GM18861 (cell line): ENCODE measurements around the gene NCKAP5L.

ENCODE experiments used
- ATAC-seq: cut with Tn5 transposase; IDR thresholded peaks from one replicate; pipeline ENCODE4 v1.9.1; 2021; ENCODE audit not compliant: unreplicated experiment

NCKAP5L gene

DNA sequence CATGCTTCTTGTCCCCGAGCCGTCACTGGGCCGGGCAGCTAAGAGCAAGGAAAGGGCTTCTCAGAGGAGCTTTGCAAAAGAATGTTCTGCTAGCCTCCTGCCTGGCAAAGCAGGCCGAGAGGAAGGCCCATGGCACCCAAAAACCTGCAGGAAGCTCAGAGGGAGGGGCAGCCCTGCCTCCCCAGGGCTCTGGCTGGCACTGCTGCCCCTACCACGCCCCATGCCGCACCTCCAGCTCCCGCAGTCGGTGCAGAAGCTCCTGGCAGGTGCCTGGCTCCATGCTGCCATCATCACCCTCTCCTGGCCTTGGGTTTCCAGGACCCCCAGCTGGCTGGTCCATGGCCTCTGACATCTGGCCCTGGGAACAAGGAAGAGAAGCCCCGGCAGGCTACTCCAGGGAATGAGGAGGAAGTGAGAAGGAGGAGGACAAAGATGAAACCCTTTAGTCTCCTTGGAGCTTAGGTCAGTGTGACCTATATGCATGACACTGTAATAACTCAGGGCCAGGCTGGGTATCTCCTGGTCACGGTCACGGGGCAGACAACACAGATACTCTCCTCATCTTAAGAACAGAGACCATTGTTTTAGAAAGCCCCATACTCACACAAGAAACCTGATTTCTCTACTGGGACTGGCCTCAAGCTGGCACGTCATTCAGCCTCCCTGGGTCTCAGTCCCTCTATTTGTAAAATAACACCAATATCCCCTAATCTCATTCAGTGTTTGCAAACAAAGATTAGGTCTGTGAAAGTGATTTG is 24.3 kb downstream of the NCKAP5L start:
- no peak for ATAC-seq

DNA sequence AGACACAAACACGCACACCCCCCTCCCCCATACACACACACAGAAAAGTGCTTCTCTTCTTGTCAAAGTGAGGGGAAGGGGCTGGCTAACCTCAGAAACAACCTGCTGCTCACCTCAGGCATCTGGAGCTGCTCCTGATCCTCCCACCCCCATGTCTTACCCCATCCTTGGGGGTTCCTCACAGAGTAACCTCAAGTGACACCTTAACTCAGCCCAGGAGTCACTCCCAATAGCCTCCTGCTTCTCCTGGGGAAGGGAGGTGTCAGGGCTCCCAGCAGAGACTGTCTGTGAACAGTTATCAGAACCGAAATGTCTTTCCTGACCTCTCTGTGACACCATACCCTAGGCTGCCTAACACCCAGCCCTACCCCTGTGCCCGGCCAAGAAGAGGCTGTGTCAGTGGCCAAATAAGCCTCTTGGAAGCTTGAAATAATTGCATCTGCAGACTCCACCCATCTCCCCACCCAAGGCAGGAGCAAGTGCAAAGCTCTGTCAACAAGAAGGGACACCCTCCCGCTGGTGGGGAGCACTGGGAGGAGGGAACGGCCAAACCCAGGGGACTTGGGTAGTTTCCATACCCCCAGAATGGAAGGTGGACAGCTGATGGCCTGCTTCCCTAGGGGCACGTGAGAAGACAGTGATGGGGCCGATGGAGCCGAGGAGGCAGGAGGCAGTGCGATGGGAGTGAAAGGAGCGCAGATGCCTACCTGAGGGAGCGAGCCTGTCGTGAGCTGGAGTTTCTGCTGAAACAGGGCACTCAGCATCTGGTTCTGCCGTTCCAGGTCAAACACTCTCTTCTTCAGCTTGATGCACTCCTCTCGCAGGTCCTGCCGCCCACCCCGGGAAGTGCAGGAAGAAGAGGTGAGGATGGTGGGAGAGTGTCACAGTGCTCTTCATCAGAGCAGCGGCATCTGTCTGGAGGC is 26.8 kb downstream of the NCKAP5L start:
- ATAC-seq: no peak

DNA sequence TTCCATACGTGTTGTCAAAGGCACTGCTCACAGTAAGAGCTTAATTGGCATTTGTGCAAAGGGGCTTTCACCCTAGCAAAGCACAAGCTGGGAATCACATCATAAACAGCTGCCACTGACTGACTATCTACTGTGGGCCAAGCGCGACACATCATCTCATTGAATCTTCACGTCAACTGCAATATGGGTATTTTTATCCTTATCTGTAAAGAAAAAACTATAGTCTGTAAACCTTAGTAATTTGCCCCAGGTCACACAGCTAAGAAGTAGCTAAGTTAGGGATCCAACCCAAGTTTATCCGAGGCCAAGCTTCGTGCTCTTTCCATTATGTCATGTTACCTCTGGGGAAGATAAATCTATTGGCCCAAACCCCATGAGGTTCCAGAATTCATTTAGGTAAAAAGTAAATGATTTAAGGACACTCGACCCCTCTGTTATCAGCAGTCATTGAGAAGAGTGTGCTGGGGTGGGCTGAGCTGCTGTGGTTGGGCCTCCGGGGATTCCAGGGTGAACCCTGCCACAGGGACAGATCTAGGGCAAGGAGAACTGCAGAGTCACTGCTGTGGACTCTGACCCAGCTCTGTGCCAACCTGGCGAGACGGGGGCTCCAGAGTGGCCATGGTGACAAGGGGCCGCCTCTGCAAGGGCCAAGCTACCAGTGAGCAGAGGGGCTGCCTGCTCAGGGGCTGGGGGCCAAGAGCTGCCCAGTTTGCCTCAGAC is 27.6 kb downstream of the NCKAP5L start:
- no peak for ATAC-seq

DNA sequence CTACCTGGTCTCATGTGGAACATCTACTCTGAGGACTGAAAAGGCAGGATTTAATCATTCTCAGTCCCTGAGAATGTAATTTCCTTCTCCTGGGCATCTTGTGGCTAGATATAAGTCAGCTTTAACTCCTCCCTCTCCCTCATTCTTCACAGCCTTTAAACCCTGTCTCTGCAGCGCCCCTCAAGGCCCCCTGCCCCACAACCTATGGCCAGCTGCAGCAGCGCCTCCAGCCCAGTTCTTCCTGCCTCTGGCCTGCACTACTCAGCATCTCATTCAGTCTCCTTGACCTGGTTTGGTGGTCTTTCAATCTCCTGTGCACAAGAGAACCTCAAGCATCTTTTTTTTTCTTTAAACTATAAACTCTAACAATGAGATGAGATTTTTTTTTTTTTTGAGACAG is 29.3 kb downstream of the NCKAP5L start:
- ATAC-seq: no peak

DNA sequence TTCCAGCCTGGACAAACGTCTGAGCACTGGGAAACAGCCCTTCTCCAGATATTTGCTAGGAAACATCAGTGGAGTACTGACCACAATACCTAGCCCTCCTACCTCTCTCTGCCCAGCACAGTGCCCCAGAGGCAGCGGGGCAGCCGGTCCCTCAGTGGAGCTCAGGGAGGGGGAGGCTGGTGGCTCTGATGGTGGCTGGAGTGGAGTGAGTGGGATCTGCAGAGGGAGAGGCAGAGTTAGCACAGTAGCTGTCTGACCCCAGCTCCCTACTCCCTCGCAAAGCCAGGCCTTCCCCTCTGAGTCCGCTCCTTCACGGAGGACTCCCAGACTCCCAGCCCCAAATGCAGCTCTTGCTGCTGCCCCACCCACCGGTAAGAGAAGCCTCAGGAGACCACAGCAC is 30.0 kb downstream of the NCKAP5L start:
- no peak for ATAC-seq

DNA sequence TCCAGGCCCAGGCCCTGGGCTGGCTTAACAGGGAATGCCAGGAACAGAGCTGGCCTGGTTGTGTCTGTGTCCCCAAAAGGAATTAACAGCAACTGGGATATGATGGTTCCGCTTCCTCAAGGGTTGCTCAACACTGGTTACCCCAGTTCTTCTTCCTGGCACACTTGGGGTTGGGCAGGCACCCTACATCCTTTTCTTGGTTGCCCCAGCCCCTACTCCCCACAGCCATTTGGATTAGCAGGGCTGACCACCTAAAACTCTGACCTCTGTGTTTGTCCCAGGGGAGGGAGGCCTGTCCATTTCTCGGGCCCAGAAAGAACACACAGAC is 30.8 kb downstream of the NCKAP5L start:
- ATAC-seq: no peak

DNA sequence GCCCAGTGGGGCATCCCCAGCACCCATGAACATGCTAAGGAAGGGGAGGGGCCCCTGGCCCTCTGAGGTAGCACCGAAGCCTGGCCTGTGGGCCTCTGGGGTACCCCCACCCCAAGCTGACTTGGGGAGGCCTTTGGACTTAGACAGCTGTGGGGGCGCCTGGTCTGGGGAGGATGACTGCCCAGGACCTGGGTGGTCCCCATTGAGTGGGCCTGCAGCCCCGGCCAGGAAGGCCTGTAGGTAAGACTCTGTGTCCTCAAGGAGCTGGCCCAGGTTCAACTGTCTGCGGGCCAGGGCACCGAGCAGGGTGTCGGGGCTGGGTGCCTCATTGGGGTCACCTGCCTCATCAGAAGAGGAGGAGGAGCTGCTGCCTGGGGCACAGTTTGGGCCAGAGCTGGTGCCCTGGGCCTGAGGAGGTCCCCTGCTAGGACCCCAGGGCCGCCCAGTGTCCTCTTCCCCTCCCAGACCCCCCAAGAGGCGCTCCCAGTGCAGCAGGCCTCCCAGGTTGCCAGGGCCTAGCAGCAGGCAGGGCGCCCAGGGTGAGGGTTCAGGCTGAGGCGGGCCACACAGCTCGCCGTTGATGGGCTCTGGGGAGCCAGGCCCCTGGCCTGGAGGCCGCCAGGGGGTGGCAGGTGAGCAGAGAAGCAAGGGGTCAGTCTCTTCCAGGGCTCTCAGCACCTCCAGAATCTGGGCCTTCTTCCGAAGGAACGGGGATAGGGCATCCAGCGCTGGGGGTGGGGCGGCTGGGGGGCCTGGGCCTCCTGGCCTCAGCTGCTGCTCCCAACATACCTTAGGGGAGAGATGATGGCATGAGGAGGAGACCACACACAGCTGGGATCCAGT is 31.4 kb downstream of the NCKAP5L start:
- ATAC-seq: no peak

DNA sequence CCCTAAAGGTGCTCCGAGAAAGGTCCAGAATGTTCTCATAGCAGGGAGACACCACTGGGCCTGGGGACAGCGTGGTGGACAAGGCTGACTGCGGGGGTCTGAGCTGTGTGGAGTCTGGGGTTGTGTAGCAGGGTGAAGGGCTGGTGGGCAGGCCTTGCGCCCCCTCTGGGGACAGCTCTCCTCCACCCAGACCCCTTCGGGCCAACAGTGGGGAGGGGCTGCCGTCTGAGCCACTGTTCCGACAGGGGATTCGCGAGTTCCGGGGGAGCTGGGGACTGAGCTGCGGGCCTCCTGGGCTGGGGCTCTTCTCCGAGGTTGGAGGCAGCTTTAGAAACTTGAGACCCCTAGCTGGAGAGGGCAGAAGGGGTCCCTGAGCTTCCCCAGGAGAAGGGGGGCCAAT is 32.1 kb downstream of the NCKAP5L start:
- ATAC-seq: no peak

DNA sequence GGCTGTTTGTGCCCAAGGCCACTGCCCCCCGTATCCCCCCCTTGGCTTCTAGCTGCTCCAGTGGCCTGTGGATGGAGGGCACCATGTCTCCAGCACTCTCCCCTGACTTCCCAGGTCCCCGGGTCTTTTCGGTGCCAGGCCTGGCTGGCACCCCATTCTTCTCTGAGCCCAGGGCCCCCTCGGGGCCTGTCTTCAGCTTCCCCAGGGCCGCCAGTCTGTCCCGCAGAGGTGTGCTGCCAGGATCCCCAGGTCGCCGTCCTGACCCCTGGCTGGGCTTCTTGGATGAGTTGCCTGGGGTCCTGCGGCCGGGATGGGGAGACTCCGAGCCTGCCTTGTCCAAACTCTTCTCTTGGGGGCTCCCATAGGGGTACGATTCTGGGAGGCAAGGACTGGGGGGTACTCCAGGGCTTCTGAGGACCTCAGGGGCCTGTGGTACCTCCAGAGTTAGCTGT is 32.5 kb downstream of the NCKAP5L start:
- no peak for ATAC-seq

DNA sequence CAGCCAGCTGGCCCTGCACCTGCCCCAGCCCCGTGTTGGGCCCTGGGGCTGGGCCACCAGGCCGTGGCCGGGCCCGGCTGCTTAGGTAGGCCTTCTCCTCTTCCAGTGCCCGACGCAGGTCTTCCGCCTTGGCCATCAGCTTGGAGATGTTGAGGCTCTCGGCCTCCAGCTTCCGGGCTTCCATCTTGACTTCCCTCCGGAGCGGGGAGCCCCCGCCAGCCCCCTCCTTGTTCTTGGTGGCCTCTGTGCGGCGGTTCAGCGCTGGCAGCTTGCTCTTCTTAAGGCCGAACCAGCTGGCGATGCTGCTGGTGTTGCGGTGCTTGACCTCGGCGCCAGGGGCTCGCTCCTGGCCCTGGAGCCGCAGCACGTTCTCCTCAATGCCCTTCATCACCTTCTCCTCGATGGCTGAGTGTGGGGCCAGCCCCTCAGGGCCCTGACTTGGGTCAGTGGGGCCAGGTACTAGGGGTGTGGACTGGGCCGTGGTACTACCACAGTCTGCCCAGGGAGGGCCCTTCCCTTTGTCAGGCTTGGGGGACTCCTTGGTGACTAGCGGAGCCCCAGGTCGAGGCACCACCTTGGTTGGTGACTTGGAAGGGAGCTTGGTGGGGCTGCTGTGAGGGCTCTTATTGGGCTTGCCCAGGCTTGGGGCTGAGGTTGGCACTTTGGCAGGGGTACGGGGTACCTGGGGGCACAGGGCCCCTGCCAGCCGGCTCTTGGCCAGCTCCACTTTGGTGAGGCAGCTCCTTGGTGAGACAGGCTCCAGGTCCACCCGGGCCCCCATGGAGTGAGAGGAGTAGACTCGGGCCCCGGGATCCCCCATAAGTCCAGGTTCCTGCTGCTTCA is 33.2 kb downstream of the NCKAP5L start:
- ATAC-seq: no peak

DNA sequence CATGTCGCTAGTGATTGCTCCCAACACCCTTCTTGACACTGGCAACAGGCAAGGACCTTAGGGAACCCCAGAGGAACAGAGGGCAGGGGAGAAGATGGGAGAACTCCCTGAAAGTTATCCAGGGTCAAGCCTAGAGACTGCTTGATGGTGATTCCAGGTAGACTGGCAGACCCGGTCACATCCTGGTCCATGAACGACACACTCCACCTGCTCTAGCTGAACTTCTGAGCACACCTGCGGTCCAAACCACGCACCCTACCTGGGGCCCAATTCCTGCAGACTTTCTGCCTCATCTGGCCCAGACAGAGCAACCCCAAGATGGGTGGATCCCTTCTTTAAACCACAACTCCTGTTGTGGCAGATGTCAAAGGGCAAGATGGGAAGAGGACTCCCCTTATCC is 34.2 kb downstream of the NCKAP5L start:
- no peak for ATAC-seq

DNA sequence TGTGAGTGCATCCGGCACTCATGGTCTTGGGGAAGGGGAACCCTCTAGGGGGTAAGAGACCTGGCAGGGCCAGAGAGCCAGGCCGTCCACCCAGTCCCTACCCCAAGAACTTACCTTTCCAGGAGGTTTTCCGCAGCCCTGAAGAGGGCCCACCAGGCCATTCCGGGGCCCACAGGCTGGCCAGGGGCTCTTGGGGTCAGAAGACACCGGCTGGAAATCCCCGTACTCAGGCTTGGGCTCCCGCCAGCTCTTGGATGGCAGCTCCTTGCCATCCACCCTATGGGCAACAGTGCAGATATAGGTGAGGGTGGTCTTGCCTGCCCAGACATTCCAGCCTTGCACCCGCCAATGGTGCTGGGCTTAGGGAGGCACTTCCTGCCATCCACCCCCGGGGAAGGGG is 34.6 kb downstream of the NCKAP5L start:
- ATAC-seq: no peak

DNA sequence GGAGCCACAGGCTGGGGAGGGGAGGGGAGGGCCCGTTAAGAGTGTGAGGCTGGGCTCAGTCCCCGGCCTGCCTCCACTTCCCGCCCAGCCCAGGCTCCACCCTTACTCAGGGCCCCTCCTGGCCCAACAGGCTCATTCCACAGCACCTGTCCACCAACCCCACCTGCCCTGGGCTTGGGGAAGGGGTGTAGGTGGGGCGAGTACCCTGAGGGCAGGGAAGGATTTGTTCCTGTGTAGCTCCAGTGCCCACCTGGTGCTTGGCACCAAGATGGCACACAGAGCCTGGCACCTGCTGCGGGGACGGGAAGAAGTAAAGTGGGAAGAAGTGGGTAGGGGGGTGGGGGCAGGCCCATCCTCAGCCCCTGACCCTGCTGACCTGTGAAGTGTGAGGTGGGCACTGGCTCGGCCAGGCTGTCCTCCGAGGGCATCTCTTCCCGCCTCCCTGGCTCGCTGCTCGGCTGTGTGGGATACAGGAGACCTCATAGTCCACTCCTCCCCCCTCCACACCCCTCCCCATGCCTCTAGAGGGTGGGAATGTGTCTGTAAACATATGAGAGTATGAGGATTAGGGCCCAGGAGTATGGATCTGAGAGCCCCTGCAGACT is 35.1 kb downstream of the NCKAP5L start:
- ATAC-seq: no peak

DNA sequence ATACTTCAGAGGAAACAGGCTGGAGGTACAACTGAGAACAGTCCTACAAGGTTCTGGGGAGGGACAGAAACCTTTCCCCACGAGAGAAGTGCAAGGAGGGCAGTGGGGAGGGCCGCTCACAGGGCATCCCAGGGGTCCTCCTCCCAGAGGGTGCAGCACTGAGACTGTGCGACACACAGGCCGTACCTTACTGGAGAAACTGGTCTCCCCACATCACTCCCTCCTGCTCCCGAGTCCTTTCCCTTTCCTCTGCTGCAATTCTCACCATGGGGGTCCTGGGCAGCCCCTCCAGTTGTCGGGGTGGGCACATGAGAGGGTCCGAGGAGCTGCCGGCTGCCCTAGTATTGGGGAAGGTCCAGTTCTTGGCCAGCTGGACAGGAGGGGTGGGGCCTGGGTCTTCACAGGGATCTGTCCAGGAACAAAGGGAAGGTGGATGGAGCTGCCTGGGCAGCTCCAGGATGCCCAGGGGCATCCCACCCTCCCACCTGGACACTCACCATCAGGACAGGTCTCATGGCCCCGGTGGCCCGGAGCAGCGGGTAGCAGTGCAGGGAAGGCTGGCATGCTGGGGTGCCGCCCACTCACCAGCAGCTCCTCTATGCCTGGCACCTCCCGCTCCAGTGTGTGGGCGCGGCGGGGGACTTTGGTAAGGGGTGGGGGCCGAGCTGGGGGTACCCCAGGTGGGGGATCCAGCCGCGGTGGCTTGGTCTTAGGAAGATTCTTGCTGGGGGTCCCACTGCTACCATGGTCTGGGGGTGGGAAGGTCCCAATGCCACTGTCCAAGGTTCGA is 35.8 kb downstream of the NCKAP5L start:
- no peak for ATAC-seq

DNA sequence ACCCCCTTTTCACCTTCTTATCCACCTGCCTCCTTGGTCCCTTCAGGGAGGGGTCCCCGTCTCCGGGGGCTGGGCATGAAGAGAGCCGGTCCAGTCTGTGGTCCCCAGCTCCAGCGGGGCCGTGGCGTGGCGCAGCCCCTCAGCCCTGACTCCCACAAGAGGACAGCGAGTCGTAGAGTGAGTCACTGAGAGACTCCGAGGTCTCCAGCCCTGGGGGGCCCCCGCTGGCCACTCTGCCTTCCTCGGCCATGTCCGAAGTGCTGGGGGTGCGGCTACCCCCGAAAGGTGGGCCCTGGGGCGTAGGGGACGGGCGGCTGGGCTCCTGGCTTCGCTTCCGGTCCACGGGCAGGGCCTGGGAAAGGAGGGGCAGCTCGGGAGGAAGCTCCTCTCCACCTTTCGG is 36.5 kb downstream of the NCKAP5L start:
- ATAC-seq: no peak

DNA sequence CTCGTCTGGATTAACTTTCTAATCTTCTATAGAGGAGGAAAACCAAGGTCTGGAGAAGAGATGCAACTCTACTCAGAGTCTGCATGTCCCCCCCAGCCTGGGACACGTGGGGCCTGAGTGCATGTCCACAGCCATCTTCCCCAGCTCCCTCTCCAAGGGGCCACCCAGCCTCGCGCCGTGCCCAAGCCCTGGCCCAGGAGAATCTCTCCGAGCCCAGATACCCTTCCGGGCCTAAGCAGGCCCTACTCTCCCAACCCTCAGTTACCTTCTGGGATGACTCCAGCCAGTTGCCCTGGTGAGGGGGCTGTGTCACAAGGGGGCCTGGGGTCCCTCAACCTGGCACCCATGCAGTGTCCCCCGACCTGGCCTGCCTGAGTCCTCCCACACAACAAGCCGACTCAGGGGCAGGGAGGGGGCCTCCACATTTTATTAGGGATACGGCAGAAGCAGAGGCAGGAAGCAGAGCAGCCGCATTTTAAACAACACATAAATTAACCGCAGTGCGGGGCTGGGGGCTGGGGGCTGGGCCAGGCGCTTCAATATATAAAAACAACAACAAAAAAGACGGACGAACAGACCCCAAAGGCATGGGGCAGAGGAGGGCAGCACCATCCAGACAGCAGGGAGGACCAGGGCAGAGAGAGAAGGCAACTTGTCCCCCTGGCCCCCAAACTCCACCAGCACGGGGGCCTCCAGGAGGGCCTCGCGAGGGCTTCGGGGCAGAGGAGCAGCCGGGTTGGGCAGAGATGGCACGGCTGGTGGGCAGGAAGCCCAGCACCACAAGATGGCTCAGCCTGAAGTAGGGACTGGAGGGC is 37.3 kb downstream of the NCKAP5L start:
- no peak for ATAC-seq

DNA sequence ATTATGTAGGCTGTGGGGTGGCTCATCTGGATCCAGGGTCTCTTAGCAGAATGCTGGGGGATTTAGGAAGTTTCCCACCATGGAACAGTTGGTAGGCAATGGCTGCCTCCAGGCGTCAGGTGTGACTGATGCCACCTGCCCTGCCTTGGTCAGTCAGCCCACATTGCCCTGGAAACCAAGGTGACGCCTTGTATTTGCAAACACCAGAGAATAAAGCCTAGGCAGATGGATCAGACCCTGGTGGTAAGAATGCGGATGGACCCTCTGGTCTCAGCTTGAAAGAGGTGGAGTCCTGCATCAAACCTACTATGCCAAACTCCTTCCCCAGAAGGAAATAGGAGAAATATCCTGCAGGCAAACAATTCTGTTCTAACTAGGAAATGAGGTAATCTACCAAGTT is 38.2 kb downstream of the NCKAP5L start:
- no peak for ATAC-seq

DNA sequence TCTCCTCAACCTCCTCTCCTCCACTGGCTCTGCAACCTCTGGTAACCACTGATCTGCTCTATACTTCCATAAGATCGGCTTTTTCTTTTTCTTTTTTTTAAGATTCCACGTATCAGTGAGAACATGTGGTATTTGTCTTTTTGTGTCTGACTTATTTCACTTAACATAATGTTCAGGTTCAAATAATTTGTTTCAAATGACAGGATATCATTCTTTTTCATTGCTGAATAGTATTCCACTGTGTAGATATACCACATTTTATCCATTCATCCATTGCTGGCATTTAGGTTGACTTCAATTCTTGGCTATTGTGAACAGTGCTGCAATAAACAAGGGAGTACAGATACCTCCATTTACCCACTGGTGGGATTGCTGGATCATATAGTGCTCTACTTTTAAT is 40.5 kb downstream of the NCKAP5L start:
- ATAC-seq: no peak
